SK-N-MC (cell line): ENCODE data around the gene FAM131A.

Experiments used
- EZH2 ChIP-seq: fragments of 200-600 bp; sonication (generic); IDR thresholded peaks from one replicate; pipeline ENCODE4 v1.6.1; 2017; ENCODE audit warnings: antibody characterized with exemption
- POLR2AphosphoS5 ChIP-seq: IDR thresholded peaks from 2 replicates; pipeline ENCODE4 v1.6.1; 2012; ENCODE audit warnings: mild to moderate bottlenecking, low read depth, low read length, borderline replicate concordance

GRCh38 chr3:184290331-184290730 is 47.1 kb upstream of the FAM131A start:
- TF ChIP-seq EZH2 (no peak), POLR2AphosphoS5 (no peak)
